HG03139 (cell line): ENCODE results near the gene LRRC4B.

Experiments
- ATAC-seq: cut with Tn5 transposase; IDR thresholded peaks from one replicate; pipeline ENCODE4 v1.9.1; 2021; ENCODE audit not compliant: unreplicated experiment

LRRC4B gene

GRCh38 chr19:50554212-50554611 is 14.0 kb downstream of the LRRC4B start:
- no peak for ATAC-seq

DNA sequence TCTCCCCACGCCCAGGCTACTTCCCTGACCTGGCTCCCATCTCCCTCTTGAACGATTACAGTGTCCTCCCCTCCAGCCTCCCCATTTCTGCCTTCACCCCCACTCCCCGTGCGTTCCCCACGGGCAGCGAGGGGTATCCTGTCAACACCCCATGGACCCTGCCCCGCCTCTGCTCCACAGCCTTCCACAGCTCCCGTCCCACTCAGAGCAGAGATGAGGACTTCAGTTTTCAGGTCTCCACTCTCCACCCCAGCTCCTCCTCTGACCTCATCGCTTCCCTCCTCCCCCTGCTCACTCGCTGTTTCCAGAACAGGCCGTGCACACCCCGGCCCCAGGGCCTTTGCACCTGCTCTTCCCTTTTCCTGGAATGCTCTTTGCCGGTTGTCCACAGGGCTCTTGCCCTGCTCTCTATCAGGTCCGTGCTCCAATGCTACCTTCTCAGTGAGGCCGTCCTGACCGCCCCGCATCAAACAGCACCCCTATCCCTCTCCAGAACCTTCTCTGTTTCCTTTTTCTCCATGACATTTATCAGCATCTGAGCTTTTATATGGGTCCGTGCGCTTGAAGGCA is 15.0 kb downstream of the LRRC4B start:
- no peak for ATAC-seq

DNA sequence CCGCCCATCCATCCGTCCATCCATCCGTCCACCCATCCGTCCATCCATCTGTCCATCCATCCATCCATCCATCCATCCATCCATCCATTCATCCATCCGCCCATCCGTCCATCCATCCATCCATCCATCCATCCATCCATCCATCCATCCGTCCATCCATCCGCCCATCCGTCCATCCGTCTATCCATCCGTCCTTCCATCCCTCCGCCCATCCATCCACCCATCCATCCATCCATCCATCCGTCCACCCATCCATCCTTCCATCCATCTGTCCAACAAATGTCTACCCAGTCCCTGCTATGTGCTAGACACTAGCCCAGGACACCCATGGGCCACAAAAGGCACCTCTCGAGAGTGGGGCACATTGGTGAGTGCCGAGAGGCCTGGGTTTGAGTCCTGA is 15.7 kb downstream of the LRRC4B start:
- ATAC-seq = no peak

DNA sequence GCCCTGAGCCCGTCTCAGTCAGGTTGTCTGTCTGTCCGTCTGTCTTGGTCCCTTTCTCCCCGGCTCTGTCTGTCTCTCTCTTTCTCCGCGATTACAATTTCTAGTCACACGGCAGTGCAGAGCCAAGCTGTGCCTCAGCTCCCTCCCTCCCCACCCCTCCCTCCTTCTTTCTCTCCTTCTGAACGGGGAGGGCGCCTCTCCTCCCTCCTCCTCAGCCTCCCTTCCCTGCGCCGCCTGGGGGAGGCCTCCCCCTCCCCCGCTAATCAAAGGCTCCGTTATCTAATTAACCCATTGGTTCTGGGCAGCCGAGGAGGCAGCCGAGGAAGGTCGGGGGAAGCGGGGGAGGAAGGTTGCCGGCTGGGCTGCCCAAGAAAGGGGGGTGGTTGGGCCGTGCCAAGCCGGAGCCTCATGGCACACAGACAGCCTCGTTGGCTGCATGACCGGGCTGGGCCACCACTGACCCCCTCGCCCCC is 16.5 kb downstream of the LRRC4B start:
- ATAC-seq = no peak

- ATAC-seq = no peak
Measured at GRCh38 chr19:50551034-50551714, 17.1 kb downstream of the LRRC4B start.

- no peak for ATAC-seq
Measured at GRCh38 chr19:50550594-50550966, 17.7 kb downstream of the LRRC4B start.

- no peak for ATAC-seq
Measured at GRCh38 chr19:50549927-50550593, 18.2 kb downstream of the LRRC4B start.

- no peak for ATAC-seq
Measured at GRCh38 chr19:50549059-50549926, 18.9 kb downstream of the LRRC4B start.

- ATAC-seq = no peak
Measured at GRCh38 chr19:50548191-50549058, 19.8 kb downstream of the LRRC4B start.

- no peak for ATAC-seq
Measured at GRCh38 chr19:50547385-50548190, 20.6 kb downstream of the LRRC4B start.

DNA sequence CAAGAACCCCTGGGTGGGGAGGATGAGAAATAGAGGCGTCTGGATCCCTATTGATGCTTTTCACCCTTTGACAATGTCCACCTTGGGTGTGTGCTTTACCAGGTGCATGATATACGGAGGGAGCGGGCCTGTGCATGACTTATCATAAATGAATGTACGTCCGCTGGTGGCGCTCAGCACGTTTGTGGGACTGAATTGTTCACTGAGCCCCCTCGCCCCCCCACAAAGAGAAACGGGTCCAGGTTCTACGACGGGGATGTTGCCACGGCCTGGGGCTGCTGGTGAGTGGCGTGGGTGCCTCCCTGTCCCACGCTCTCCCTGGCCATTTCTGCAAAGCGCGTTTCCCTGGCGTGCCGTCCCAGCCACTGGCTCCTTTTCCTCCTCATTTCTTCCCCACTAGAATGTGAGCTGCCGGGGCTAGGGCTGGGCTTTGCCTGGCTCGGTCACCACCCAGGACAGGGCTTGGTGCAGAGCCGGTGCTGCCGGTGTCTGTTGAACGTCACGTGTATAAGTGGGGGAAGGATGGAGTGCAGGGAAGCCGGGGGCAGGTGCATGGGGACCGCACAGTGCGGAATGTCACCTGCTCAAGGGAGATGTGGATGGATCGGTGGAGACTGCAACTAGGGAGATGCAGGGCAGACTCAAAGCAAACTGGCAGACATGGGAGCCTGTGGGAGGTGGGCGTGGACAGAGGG is 21.6 kb downstream of the LRRC4B start:
- no peak for ATAC-seq

GRCh38 chr19:50542943-50543342 is 25.3 kb downstream of the LRRC4B start:
- ATAC-seq = no peak

- no peak for ATAC-seq
Measured at GRCh38 chr19:50537769-50538230, 30.4 kb downstream of the LRRC4B start.

DNA sequence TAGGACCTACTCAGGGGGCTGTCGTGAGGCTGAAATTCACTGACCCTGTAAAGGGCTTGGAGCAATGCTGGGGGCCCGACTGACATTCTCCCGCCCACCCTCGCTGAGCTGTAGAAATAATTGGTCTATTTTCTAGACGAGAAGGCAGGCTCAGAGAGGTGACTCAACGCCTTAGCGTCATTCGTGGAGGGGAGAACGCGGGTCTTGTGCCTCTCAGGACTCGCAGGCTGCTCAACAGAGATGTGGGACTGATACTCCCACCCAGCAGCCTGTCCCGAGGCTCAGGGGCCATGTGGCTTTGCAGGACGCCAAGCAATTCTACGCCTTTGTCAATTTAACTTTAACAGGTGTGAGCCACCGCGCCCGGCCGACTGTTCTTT is 30.9 kb downstream of the LRRC4B start:
- ATAC-seq = no peak

DNA sequence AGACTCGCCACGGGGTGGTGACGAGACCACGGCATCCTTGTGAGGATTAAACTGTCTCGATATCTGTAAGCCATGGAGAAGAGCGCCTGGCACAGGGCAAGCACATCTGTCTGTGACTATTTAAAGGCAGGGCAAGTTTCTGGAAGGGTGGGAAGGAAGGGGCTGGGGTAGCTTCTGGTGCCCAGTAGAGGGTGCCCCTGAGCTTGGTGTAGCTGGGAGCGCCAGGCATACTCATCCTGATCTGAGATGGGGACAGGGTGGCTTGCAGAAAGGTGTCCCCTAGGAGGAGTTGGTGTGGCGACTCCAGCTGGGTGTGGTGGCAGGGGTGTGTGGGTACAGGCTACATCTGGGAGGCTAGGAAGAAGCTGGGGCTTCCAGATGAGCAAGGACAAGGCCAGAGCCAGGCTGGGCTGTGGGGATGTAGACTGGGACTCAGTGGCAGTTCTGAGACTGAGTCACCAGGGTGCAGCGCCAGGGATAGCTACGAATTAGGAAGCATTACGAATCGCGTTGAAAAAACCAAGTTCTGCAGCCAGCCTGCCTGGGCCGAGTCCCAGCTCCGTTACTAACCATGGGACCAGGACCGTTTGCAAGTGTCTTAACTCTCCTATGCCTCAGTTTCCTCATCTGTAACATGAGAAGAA is 31.5 kb downstream of the LRRC4B start:
- no peak for ATAC-seq

GRCh38 chr19:50535672-50536187 is 32.5 kb downstream of the LRRC4B start:
- ATAC-seq = no peak

GRCh38 chr19:50534478-50534877 is 33.8 kb downstream of the LRRC4B start:
- no peak for ATAC-seq

- ATAC-seq = no peak
Measured at GRCh38 chr19:50532952-50533351, 35.3 kb downstream of the LRRC4B start.
